Liver (tissue), 9 donors: ENCODE results near the gene TLE3. TPM values are rescaled to one million over a fixed set of nuclear protein-coding genes. Genes with fewer than 3 reads are reported as not detected.

Experiments used
- DNase-seq: peaks from one replicate; pipeline ENCODE4 v3.0.0-alpha.2; 2017; ENCODE audit warnings: low spot score
- H3K27ac ChIP-seq, 2 donors: one replicate each; pipeline ENCODE4 v1.7.0; 2013; ENCODE audit warnings: inconsistent platforms in 2 of 2, low read length in 2 of 2, control low read depth in 1 of 2, low read depth in 1 of 2, mild to moderate bottlenecking in 1 of 2
- H3K27me3 ChIP-seq, 4 donors: one replicate each; pipeline versions ENCODE4 v1.6.1 to v1.7.0; 2013; ENCODE audit warnings: low read length in 3 of 4, inconsistent platforms in 1 of 4, mild to moderate bottlenecking in 1 of 4, moderate library complexity in 1 of 4; ENCODE audit not compliant: control insufficient read depth in 4 of 4, insufficient read depth in 4 of 4
- H3K36me3 ChIP-seq, 4 donors: one replicate each; pipeline versions ENCODE4 v1.6.1 to v1.7.0; 2013; ENCODE audit warnings: low read length in 3 of 4, mild to moderate bottlenecking in 3 of 4, low read depth in 1 of 4, moderate library complexity in 1 of 4; ENCODE audit not compliant: control insufficient read depth in 4 of 4, insufficient read depth in 3 of 4
- H3K4me1 ChIP-seq, 4 donors: one replicate each; pipeline versions ENCODE4 v1.6.1 to v1.7.0; 2013; ENCODE audit warnings: low read length in 3 of 4, mild to moderate bottlenecking in 3 of 4, moderate library complexity in 1 of 4; ENCODE audit not compliant: control insufficient read depth in 4 of 4, insufficient read depth in 4 of 4
- H3K4me3 ChIP-seq, 3 donors: one replicate each; pipeline versions ENCODE4 v1.6.1 to v1.7.0; 2013; ENCODE audit warnings: low read length in 3 of 3, control low read depth in 1 of 3, low read depth in 1 of 3, mild to moderate bottlenecking in 1 of 3
- H3K9ac ChIP-seq, 2 donors: one replicate each; pipeline ENCODE4 v1.7.0; 2013; ENCODE audit warnings: low read length in 2 of 2, mild to moderate bottlenecking in 2 of 2, moderate library complexity in 2 of 2, control low read depth in 1 of 2, low read depth in 1 of 2
- H3K9me3 ChIP-seq, 4 donors: one replicate each; pipeline versions ENCODE4 v1.6.1 to v1.7.0; 2013; ENCODE audit warnings: low read length in 3 of 4; ENCODE audit not compliant: control insufficient read depth in 4 of 4
- ATF3 ChIP-seq: IDR thresholded peaks from 2 replicates; pipeline ENCODE4 v1.6.1; 2016; ENCODE audit warnings: antibody characterized with exemption
- CTCF ChIP-seq: fragments of 150-350 bp; IDR thresholded peaks from 2 replicates; pipeline ENCODE4 v1.5.1; 2017; ENCODE audit warnings: improper control_type of control experiment, low read depth, low read length; ENCODE audit not compliant: missing input control
- EGR1 ChIP-seq, 2 donors: IDR thresholded peaks; 2 replicates each; pipeline ENCODE4 v1.6.1; 2016 to 2018; ENCODE audit warnings: antibody characterized with exemption in 2 of 2, low read depth in 2 of 2
- FOXA1 ChIP-seq: IDR thresholded peaks from 2 replicates; pipeline ENCODE4 v1.6.1; 2016; ENCODE audit warnings: antibody characterized with exemption
- HNF4G ChIP-seq: IDR thresholded peaks from 2 replicates; pipeline ENCODE4 v1.6.1; 2016; ENCODE audit warnings: antibody characterized with exemption
- MAX ChIP-seq: IDR thresholded peaks from 2 replicates; pipeline ENCODE4 v1.6.1; 2016; ENCODE audit warnings: antibody characterized with exemption
- NR2F2 ChIP-seq: IDR thresholded peaks from 2 replicates; pipeline ENCODE4 v1.6.1; 2016; ENCODE audit warnings: antibody characterized with exemption
- RAD21 ChIP-seq, 2 donors: IDR thresholded peaks; 2 replicates each; pipeline ENCODE4 v1.6.1; 2016; ENCODE audit warnings: antibody characterized with exemption in 2 of 2, mild to moderate bottlenecking in 2 of 2
- REST ChIP-seq: IDR thresholded peaks from 2 replicates; pipeline ENCODE4 v1.6.1; 2016; ENCODE audit warnings: antibody characterized with exemption, mild to moderate bottlenecking
- RXRA ChIP-seq, 2 donors: IDR thresholded peaks; 2 replicates each; pipeline ENCODE4 v1.6.1; 2017 to 2018; ENCODE audit warnings: antibody characterized with exemption in 2 of 2, mild to moderate bottlenecking in 1 of 2
- SP1 ChIP-seq: IDR thresholded peaks from 2 replicates; pipeline ENCODE4 v1.6.1; 2018; ENCODE audit warnings: antibody characterized with exemption, mild to moderate bottlenecking
- TAF1 ChIP-seq: conservative IDR thresholded peaks from 2 replicates; pipeline ENCODE4 v1.6.1; 2016; ENCODE audit warnings: antibody characterized with exemption, mild to moderate bottlenecking
- ZBTB33 ChIP-seq: IDR thresholded peaks from 2 replicates; pipeline ENCODE4 v1.6.1; 2016; ENCODE audit warnings: antibody characterized with exemption
- WGBS: extraction: QIAGEN DNeasy Blood & Tissue Kit; methylation state at CpG from one replicate; pipeline ENCODE4 v1.1.7; 2013; 5-methylcytosine and 5-hydroxymethylcytosine counted together
- polyA plus RNA-seq, 2 donors: library from polyadenylated mRNA; stranded (reverse) in 1 of 2; unstranded in 1 of 2; fragments of 200-250 nt in 1 of 2; fragments of >200 nt in 1 of 2; fragmentation: Nextera tagmentation in 1 of 2; extraction: Ambion mirVana in 1 of 2; gene quantifications; one replicate each; pipeline versions ENCODE4 v1.2.1 to v1.2.3, GENCODE V29; 2013 to 2015
- total RNA-seq, 2 donors: library from RNA; depleted of rRNA; stranded (reverse); fragments of >200 nt; gene quantifications; one replicate each; pipeline ENCODE4 v1.2.3, GENCODE V29; 2014
- donor health status: healthy.
- donor health status: healthy.
- donor health status: healthy.
- donor health status: healthy.
- donor health status: healthy.

TLE3 gene
- total and polyA plus RNA-seq, 4 donors = 1.2 to 13.7 (median 8.5) TPM

GRCh38 chr15:70031261-70031660 is 66.5 kb downstream of the TLE3 start:
- H3K36me3 ChIP-seq = no peaks in the 10 kb centered on the region
- H3K27me3 ChIP-seq = no peaks in the 10 kb centered on the region
- TF ChIP-seq NR2F2 (no peak), MAX (no peak), TAF1 (no peak)
- no peak overlapping the region for H3K4me3 ChIP-seq
- no peak overlapping the region for H3K27ac ChIP-seq
- WGBS = 96% methylated on average over 5 of the region's 5 CpGs
- H3K4me1 ChIP-seq = no peaks in the 10 kb centered on the region
- DNase-seq = no peak
- H3K9ac ChIP-seq = no peak overlapping the region
- no peaks in the 10 kb centered on the region for H3K9me3 ChIP-seq

- TF ChIP-seq EGR1 (IDR thresholded peaks at IDR 0.05; ENCODE audit: low read depth in 2 of 2) = no peak
- no peak for TF ChIP-seq HNF4G
- TF ChIP-seq FOXA1 = no peak
- no peak for TF ChIP-seq REST
- no peak for TF ChIP-seq RAD21 (IDR thresholded peaks at IDR 0.05)
- no peak for TF ChIP-seq MAX
- TF ChIP-seq CTCF = no peak
- TF ChIP-seq RXRA (IDR thresholded peaks at IDR 0.05) = no peak
- no peak for TF ChIP-seq ZBTB33
- no peak for TF ChIP-seq SP1
- TF ChIP-seq ATF3 = no peak
- TF ChIP-seq NR2F2 = no peak
- no peak for TF ChIP-seq TAF1
- Histone ChIP-seq H3K9ac (no peak overlapping the region), H3K9me3 (no peaks in the 10 kb centered on the region), H3K27ac (no peak overlapping the region), H3K36me3 (no peaks in the 10 kb centered on the region), H3K4me3 (no peak overlapping the region), H3K27me3 (no peaks in the 10 kb centered on the region), H3K4me1 (no peaks in the 10 kb centered on the region)
- 95% methylated on average over 5 of the region's 5 CpGs for WGBS
- DNase-seq = no peak
These were observed 66.9 kb downstream of the TLE3 start for GRCh38 chr15:70030851-70031250.
